ENCODE results near the gene STK39.

Gene STK39

GRCh38 chr2:168182550-168183249, 64.7 kb downstream of the STK39 start:
- no peak for DNase-seq (ENCODE audit: low read depth)

- no peak for DNase-seq (ENCODE audit: low read depth)
Observed at GRCh38 chr2:168181825-168182224, 65.6 kb downstream of the STK39 start.

GRCh38 chr2:168180914-168181313, 66.5 kb downstream of the STK39 start:
- DNase-seq (ENCODE audit: low read depth) = no peak

- no peak for DNase-seq (ENCODE audit: low read depth)
Observed at GRCh38 chr2:168180483-168180882, 66.9 kb downstream of the STK39 start.

GRCh38 chr2:168179592-168179991, 67.8 kb downstream of the STK39 start:
- DNase-seq (ENCODE audit: low read depth) = no peak

GRCh38 chr2:168178520-168179324, 68.7 kb downstream of the STK39 start:
- no peak for DNase-seq (ENCODE audit: low read depth)

GRCh38 chr2:168176402-168176801, 71.0 kb downstream of the STK39 start:
- DNase-seq (ENCODE audit: low read depth) = no peak

GRCh38 chr2:168175469-168175868, 71.9 kb downstream of the STK39 start:
- DNase-seq (ENCODE audit: low read depth) = no peak

GRCh38 chr2:168174756-168175155, 72.6 kb downstream of the STK39 start:
- DNase-seq (ENCODE audit: low read depth) = no peak

GRCh38 chr2:168172071-168172470, 75.3 kb downstream of the STK39 start:
- DNase-seq (ENCODE audit: low read depth) = no peak

- DNase-seq (ENCODE audit: low read depth) = no peak
Observed at GRCh38 chr2:168171059-168171762, 76.2 kb downstream of the STK39 start.

- DNase-seq (ENCODE audit: low read depth) = no peak
Observed at GRCh38 chr2:168169097-168169745, 78.2 kb downstream of the STK39 start.

GRCh38 chr2:168167511-168168263, 79.7 kb downstream of the STK39 start:
- DNase-seq (ENCODE audit: low read depth) = no peak

GRCh38 chr2:168166902-168167510, 80.4 kb downstream of the STK39 start:
- DNase-seq (ENCODE audit: low read depth) = peak; percentile 38

- DNase-seq (ENCODE audit: low read depth) = no peak
Observed at GRCh38 chr2:168165985-168166901, 81.2 kb downstream of the STK39 start.

GRCh38 chr2:168165397-168165796, 82.0 kb downstream of the STK39 start:
- no peak for DNase-seq (ENCODE audit: low read depth)

- DNase-seq (ENCODE audit: low read depth) = no peak
Observed at GRCh38 chr2:168160897-168161296, 86.5 kb downstream of the STK39 start.

- DNase-seq (ENCODE audit: low read depth) = no peak
Observed at GRCh38 chr2:168159754-168160585, 87.4 kb downstream of the STK39 start.

- no peak for DNase-seq (ENCODE audit: low read depth)
Observed at GRCh38 chr2:168158586-168158985, 88.8 kb downstream of the STK39 start.

Measured in HS-5 (cell line).